NCI-H510A (cell line): Measurements from ENCODE around the gene EDAR.

Source experiments
- DNase-seq: peaks from one replicate; lab custom pipeline; 2025; lab: John Stamatoyannopoulos, UW

Gene EDAR

GRCh38 chr2:108940156-108940555, 48.9 kb downstream of the EDAR start:
- no peak for DNase-seq

- no peak for DNase-seq
These were observed 50.8 kb downstream of the EDAR start for GRCh38 chr2:108938077-108938710.

- no peak for DNase-seq
These were observed 51.5 kb downstream of the EDAR start for GRCh38 chr2:108937367-108938017.

- DNase-seq: no peak
These were observed 52.2 kb downstream of the EDAR start for GRCh38 chr2:108936866-108937265.

- no peak for DNase-seq
These were observed 52.8 kb downstream of the EDAR start for GRCh38 chr2:108936076-108936864.

GRCh38 chr2:108935271-108935741, 53.7 kb downstream of the EDAR start:
- no peak for DNase-seq

- DNase-seq: no peak
These were observed 54.3 kb downstream of the EDAR start for GRCh38 chr2:108934583-108935245.

GRCh38 chr2:108934151-108934550, 54.9 kb downstream of the EDAR start:
- no peak for DNase-seq

GRCh38 chr2:108933691-108934117, 55.3 kb downstream of the EDAR start:
- no peak for DNase-seq

- DNase-seq: no peak
These were observed 56.2 kb downstream of the EDAR start for GRCh38 chr2:108932736-108933332.

GRCh38 chr2:108931372-108931771, 57.6 kb downstream of the EDAR start:
- DNase-seq: no peak

- no peak for DNase-seq
These were observed 59.1 kb downstream of the EDAR start for GRCh38 chr2:108929807-108930425.

GRCh38 chr2:108928660-108929377, 60.2 kb downstream of the EDAR start:
- DNase-seq: no peak

- no peak for DNase-seq
These were observed 60.9 kb downstream of the EDAR start for GRCh38 chr2:108927936-108928659.

- no peak for DNase-seq
These were observed 61.6 kb downstream of the EDAR start for GRCh38 chr2:108927405-108927804.

GRCh38 chr2:108926561-108927380, 62.2 kb downstream of the EDAR start:
- no peak for DNase-seq

- no peak for DNase-seq
These were observed 63.3 kb downstream of the EDAR start for GRCh38 chr2:108925735-108926134.

- no peak for DNase-seq
These were observed 63.7 kb downstream of the EDAR start for GRCh38 chr2:108925286-108925685.

GRCh38 chr2:108924580-108925251, 64.3 kb downstream of the EDAR start:
- DNase-seq: no peak
